CD14-positive monocyte (primary cell): Measurements from ENCODE around the gene PRDX5. TPM values are rescaled to one million over a fixed set of nuclear protein-coding genes. Genes with fewer than 3 reads are reported as not detected.
A peak's percentile ranks its signal among the peaks of the same experiment; 100 is the strongest.

Experiments
- DNase-seq, 3 donors: peaks; one replicate each; pipeline ENCODE4 v3.0.0-alpha.2; 2011 to 2022
- H2AFZ ChIP-seq: 2 replicates; pipeline ENCODE4 v1.6.0; 2012; ENCODE audit warnings: mild to moderate bottlenecking, low read depth, low read length, inconsistent platforms; ENCODE audit not compliant: insufficient read depth, poor library complexity, severe bottlenecking
- H3K27ac ChIP-seq, 2 donors: 1 replicate in 1 of 2; 2 replicates in 1 of 2; pipeline ENCODE4 v1.5.1; 2012 to 2013; ENCODE audit warnings: low read length in 2 of 2, control low read depth in 1 of 2, inconsistent platforms in 1 of 2, low read depth in 1 of 2, mild to moderate bottlenecking in 1 of 2
- H3K27me3 ChIP-seq, 2 donors: one replicate each; pipeline versions ENCODE4 v1.6.0 to v1.6.1; 2011 to 2013; ENCODE audit warnings: low read length in 2 of 2; ENCODE audit not compliant: control insufficient read depth in 2 of 2, insufficient read depth in 2 of 2
- H3K36me3 ChIP-seq, 2 donors: replicated peaks in 1 of 2; 1 replicate in 1 of 2; 2 replicates in 1 of 2; pipeline versions ENCODE4 v1.5.1 to v1.6.1; 2012 to 2013; ENCODE audit warnings: low read length in 2 of 2, control low read depth in 1 of 2, inconsistent platforms in 1 of 2, mild to moderate bottlenecking in 1 of 2; ENCODE audit not compliant: insufficient read depth in 2 of 2, control insufficient read depth in 1 of 2
- H3K4me1 ChIP-seq, 2 donors: 1 replicate in 1 of 2; 2 replicates in 1 of 2; pipeline versions ENCODE4 v1.5.1 to v1.6.1; 2012 to 2013; ENCODE audit warnings: low read length in 2 of 2, control low read depth in 1 of 2, inconsistent platforms in 1 of 2, mild to moderate bottlenecking in 1 of 2, moderate library complexity in 1 of 2; ENCODE audit not compliant: insufficient read depth in 2 of 2, control insufficient read depth in 1 of 2
- H3K4me2 ChIP-seq: replicated peaks from 2 replicates; pipeline ENCODE3; 2012; ENCODE audit warnings: low read length, moderate library complexity, mild to moderate bottlenecking; ENCODE audit not compliant: poor library complexity, severe bottlenecking; ENCODE audit errors: extremely low read depth
- H3K4me3 ChIP-seq, 3 experiments: fragments of 200-600 bp in 1 of 3; sonication (generic) in 1 of 3; replicated peaks in 1 of 3; 1 replicate in 2 of 3; 2 replicates in 1 of 3; pipeline ENCODE4 v1.5.1; 2011 to 2013; ENCODE audit warnings: low read length in 3 of 3, mild to moderate bottlenecking in 3 of 3, control low read depth in 2 of 3, low read depth in 2 of 3, inconsistent platforms in 1 of 3, moderate library complexity in 1 of 3
- H3K79me2 ChIP-seq: 2 replicates; pipeline ENCODE4 v1.6.0; 2012; ENCODE audit warnings: mild to moderate bottlenecking, control low read depth, inconsistent platforms, low read length, moderate library complexity; ENCODE audit not compliant: insufficient read depth
- H3K9ac ChIP-seq: 2 replicates; pipeline ENCODE4 v1.6.0; 2017; ENCODE audit warnings: low read length, mild to moderate bottlenecking; ENCODE audit not compliant: insufficient read depth, poor library complexity, severe bottlenecking
- H3K9me3 ChIP-seq, 2 donors: replicated peaks in 1 of 2; 1 replicate in 1 of 2; 2 replicates in 1 of 2; pipeline versions ENCODE4 v1.5.1 to v1.6.1; 2012 to 2013; ENCODE audit warnings: low read length in 2 of 2, control low read depth in 1 of 2; ENCODE audit not compliant: control insufficient read depth in 1 of 2, insufficient read depth in 1 of 2
- H4K20me1 ChIP-seq: 2 replicates; pipeline ENCODE4 v1.6.0; 2012; ENCODE audit warnings: mild to moderate bottlenecking, low read length, control low read depth, moderate library complexity; ENCODE audit not compliant: insufficient read depth
- H3K27ac Mint-ChIP-seq, 7 donors: one replicate each; pipeline ENCODE4 v1.8.0; 2020; ENCODE audit warnings: mild to moderate bottlenecking in 7 of 7, mixed read lengths in 7 of 7, moderate library complexity in 6 of 7, inconsistent platforms in 2 of 7
- H3K27me3 Mint-ChIP-seq, 3 donors: one replicate each; pipeline ENCODE4 v1.8.0; 2021 to 2022; ENCODE audit warnings: low read depth in 3 of 3, mild to moderate bottlenecking in 3 of 3, mixed read lengths in 3 of 3, moderate library complexity in 3 of 3, inconsistent platforms in 1 of 3
- H3K36me3 Mint-ChIP-seq, 2 donors: one replicate each; pipeline ENCODE4 v1.8.0; 2020; ENCODE audit warnings: mixed read lengths in 2 of 2, inconsistent platforms in 1 of 2, mild to moderate bottlenecking in 1 of 2
- H3K4me1 Mint-ChIP-seq: one replicate; pipeline ENCODE4 v1.8.0; 2020; ENCODE audit warnings: mild to moderate bottlenecking, mixed read lengths
- H3K4me3 Mint-ChIP-seq, 2 donors: one replicate each; pipeline ENCODE4 v1.8.0; 2020; ENCODE audit warnings: mild to moderate bottlenecking in 2 of 2, mixed read lengths in 2 of 2, moderate library complexity in 1 of 2
- H3K9me3 Mint-ChIP-seq, 7 donors: one replicate each; pipeline ENCODE4 v1.8.0; 2020 to 2022; ENCODE audit warnings: mixed read lengths in 7 of 7, mild to moderate bottlenecking in 6 of 7, moderate library complexity in 6 of 7, inconsistent platforms in 2 of 7
- CTCF ChIP-seq: fragments of 200-600 bp; IDR thresholded peaks from one replicate; pipeline ENCODE4 v1.8.0; 2022; ENCODE audit warnings: antibody characterized with exemption, mild to moderate bottlenecking
- WGBS: methylation state at CpG from one replicate; pipeline ENCODE4 v1.1.5; 2013; ENCODE audit warnings: missing lambda C conversion rate; ENCODE audit not compliant: insufficient coverage; 5-methylcytosine and 5-hydroxymethylcytosine counted together
- intact Hi-C, 2 donors: fragments of 100-400 bp; cut with micrococcal nuclease; formaldehyde crosslinking; loops; one replicate each; pipeline versions ENCODE4 v1.15.0 to v1.15.1; 2023
- polyA plus RNA-seq, 3 donors: library from polyadenylated mRNA; depleted of rRNA in 1 of 3; unstranded in 2 of 3; stranded (reverse) in 1 of 3; fragments of 300-500 nt in 2 of 3; fragments of >200 nt in 1 of 3; fragmentation: Illumina TruSeq in 2 of 3; gene quantifications; 1 replicate in 2 of 3; 2 replicates in 1 of 3; pipeline ENCODE4 v1.2.3, GENCODE V29; 2012 to 2021

Gene PRDX5
- polyA plus RNA-seq, 3 donors, result 136 to 318 (median 286) TPM

- TF ChIP-seq CTCF, result no peak
- H3K9me3 Mint-ChIP-seq, result no peaks in the 10 kb centered on the region
- DNase-seq, result peak; percentile 34 to 81 (median 78)
- H3K4me1 ChIP-seq, result peaks cover 28 to 43% of the 10 kb centered on the region in 2 donors
- peak overlapping the region; percentile 88 to 94 for H3K4me3 Mint-ChIP-seq
- H3K27ac Mint-ChIP-seq, result peak overlapping the region; percentile 96 to 99 (median 99)
- H2AFZ ChIP-seq, result peak overlapping the region; percentile 82
- H3K4me3 ChIP-seq, result peak overlapping the region; percentile 51 to 93 (median 91)
- H3K9ac ChIP-seq, result peak overlapping the region; percentile 83
- H3K9me3 ChIP-seq, result no peaks in the 10 kb centered on the region
- peaks cover 40 to 53% of the 10 kb centered on the region in 2 donors for H3K36me3 ChIP-seq
- H4K20me1 ChIP-seq, result peaks cover 24% of the 10 kb centered on the region
- H3K79me2 ChIP-seq, result peaks cover 4% of the 10 kb centered on the region
- whole genome bisulfite sequencing, result 5% methylated on average over 10 of the region's 19 CpGs
- H3K27me3 ChIP-seq, result no peaks in the 10 kb centered on the region
- H3K27me3 Mint-ChIP-seq, result peaks cover 0 to 1% (median 0%) of the 10 kb centered on the region in 3 donors
- peaks cover 26% of the 10 kb centered on the region for H3K4me1 Mint-ChIP-seq
- intact Hi-C loops, result loop anchor here (2.0 to 5.0 kb wide), 2 partner anchors 14 to 38 kb away; partner anchors contain the start of gene RPS6KA4 (in 2 of the 2)
- H3K36me3 Mint-ChIP-seq, result peaks cover 35 to 51% of the 10 kb centered on the region in 2 donors
- H3K27ac ChIP-seq, result peak overlapping the region; percentile 96 to 97
- peak overlapping the region; percentile 95 for H3K4me2 ChIP-seq
These were observed 1.1 kb downstream of the PRDX5 start for GRCh38 chr11:64318766-64319761.

GRCh38 chr11:64320556-64320955, 2.6 kb downstream of the PRDX5 start:
- Histone ChIP-seq H2AFZ (no peak overlapping the region), H3K36me3 (peaks cover 25 to 38% of the 10 kb centered on the region in 2 donors), H3K4me3 (no peak overlapping the region), H3K27ac (no peak overlapping the region), H4K20me1 (peaks cover 10% of the 10 kb centered on the region), H3K9me3 (no peaks in the 10 kb centered on the region), H3K27me3 (no peaks in the 10 kb centered on the region), H3K79me2 (peaks cover 4% of the 10 kb centered on the region), H3K4me1 (peaks cover 28 to 40% of the 10 kb centered on the region in 2 donors), H3K9ac (no peak overlapping the region), H3K4me2 (no peak overlapping the region)
- peak overlapping the region in 2 of 7 donors; percentile 68 to 79 for H3K27ac Mint-ChIP-seq
- TF ChIP-seq CTCF, result no peak
- intact Hi-C loops, result no loop called here
- H3K27me3 Mint-ChIP-seq, result peaks cover 0 to 1% (median 0%) of the 10 kb centered on the region in 3 donors
- no peak overlapping the region for H3K4me3 Mint-ChIP-seq
- peaks cover 24 to 40% of the 10 kb centered on the region in 2 donors for H3K36me3 Mint-ChIP-seq
- WGBS, result 100% methylated on average over 1 of the region's 7 CpGs
- DNase-seq, result no peak
- no peaks in the 10 kb centered on the region for H3K9me3 Mint-ChIP-seq
- H3K4me1 Mint-ChIP-seq, result peaks cover 26% of the 10 kb centered on the region
